DND-41 (cell line): ENCODE measurements around the gene AMZ2.

Experiments
- EZH2 ChIP-seq: IDR thresholded peaks from 3 replicates; pipeline ENCODE4 v1.6.1; 2012; ENCODE audit warnings: borderline replicate concordance, low read depth, mild to moderate bottlenecking, moderate library complexity, low read length, inconsistent platforms; ENCODE audit not compliant: severe bottlenecking
- TF ChIP-seq, protein P1 (sequence below): IDR thresholded peaks from 2 replicates; pipeline ENCODE4 v1.5.1; 2012; ENCODE audit warnings: borderline replicate concordance, low read length, moderate library complexity, mild to moderate bottlenecking; ENCODE audit not compliant: poor library complexity, severe bottlenecking; ENCODE audit errors: extremely low read depth

DNA sequence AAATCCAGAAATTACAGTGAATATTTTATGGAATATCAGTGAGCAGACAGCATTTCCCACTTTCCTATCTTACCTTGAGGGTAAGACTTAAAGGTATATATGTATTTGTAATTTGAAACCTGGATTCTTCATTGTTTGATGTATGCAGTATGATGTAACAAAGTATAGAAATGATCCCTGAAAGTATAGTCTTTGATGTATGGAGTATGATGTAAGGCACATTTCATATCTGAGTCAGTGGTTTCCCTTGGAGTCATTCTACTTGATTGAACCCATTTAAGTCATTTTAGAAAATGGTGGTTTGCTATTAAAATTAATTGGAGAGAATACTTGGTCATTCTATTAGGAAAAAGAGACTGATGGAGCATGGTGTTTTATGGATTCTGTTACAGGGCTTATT, 10.1 kb downstream of the AMZ2 start:
- TF ChIP-seq, protein P1, sequence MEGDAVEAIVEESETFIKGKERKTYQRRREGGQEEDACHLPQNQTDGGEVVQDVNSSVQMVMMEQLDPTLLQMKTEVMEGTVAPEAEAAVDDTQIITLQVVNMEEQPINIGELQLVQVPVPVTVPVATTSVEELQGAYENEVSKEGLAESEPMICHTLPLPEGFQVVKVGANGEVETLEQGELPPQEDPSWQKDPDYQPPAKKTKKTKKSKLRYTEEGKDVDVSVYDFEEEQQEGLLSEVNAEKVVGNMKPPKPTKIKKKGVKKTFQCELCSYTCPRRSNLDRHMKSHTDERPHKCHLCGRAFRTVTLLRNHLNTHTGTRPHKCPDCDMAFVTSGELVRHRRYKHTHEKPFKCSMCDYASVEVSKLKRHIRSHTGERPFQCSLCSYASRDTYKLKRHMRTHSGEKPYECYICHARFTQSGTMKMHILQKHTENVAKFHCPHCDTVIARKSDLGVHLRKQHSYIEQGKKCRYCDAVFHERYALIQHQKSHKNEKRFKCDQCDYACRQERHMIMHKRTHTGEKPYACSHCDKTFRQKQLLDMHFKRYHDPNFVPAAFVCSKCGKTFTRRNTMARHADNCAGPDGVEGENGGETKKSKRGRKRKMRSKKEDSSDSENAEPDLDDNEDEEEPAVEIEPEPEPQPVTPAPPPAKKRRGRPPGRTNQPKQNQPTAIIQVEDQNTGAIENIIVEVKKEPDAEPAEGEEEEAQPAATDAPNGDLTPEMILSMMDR = no peak
- TF ChIP-seq EZH2 = no peak
